MM.1S (cell line): ENCODE measurements around the gene DTX1.

Experiments used
- EZH2 ChIP-seq: fragments of 300-600 bp; sonication (generic); optimal IDR thresholded peaks from 2 replicates; pipeline ENCODE3; 2017; ENCODE audit warnings: low read depth, mild to moderate bottlenecking, antibody characterized with exemption, low read length, mixed read lengths
- TF ChIP-seq, protein P1 (sequence below): fragments of 300-600 bp; sonication (generic); IDR thresholded peaks from 2 replicates; pipeline ENCODE4 v1.5.1; 2016; ENCODE audit warnings: antibody characterized with exemption, low read length, mixed read lengths

- no peak for TF ChIP-seq EZH2
- TF ChIP-seq, protein P1, sequence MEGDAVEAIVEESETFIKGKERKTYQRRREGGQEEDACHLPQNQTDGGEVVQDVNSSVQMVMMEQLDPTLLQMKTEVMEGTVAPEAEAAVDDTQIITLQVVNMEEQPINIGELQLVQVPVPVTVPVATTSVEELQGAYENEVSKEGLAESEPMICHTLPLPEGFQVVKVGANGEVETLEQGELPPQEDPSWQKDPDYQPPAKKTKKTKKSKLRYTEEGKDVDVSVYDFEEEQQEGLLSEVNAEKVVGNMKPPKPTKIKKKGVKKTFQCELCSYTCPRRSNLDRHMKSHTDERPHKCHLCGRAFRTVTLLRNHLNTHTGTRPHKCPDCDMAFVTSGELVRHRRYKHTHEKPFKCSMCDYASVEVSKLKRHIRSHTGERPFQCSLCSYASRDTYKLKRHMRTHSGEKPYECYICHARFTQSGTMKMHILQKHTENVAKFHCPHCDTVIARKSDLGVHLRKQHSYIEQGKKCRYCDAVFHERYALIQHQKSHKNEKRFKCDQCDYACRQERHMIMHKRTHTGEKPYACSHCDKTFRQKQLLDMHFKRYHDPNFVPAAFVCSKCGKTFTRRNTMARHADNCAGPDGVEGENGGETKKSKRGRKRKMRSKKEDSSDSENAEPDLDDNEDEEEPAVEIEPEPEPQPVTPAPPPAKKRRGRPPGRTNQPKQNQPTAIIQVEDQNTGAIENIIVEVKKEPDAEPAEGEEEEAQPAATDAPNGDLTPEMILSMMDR = no peak
Measured at GRCh38 chr12:113007166-113007565, 49.4 kb upstream of the DTX1 start.
